GM19351 (cell line): ENCODE results near the gene OR10V1.
A peak's percentile ranks its signal among the peaks of the same experiment; 100 is the strongest.

Source experiments
- ATAC-seq: cut with Tn5 transposase; IDR thresholded peaks from one replicate; pipeline ENCODE4 v1.9.1; 2021; ENCODE audit warnings: mild to moderate bottlenecking, moderate library complexity; ENCODE audit not compliant: unreplicated experiment

OR10V1 gene, protein sequence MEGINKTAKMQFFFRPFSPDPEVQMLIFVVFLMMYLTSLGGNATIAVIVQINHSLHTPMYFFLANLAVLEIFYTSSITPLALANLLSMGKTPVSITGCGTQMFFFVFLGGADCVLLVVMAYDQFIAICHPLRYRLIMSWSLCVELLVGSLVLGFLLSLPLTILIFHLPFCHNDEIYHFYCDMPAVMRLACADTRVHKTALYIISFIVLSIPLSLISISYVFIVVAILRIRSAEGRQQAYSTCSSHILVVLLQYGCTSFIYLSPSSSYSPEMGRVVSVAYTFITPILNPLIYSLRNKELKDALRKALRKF

GRCh38 chr11:59713745-59714144 lies at the start of gene OR10V1:
Gene OR10V1, minus strand, starts transcription at chr11:59713845. Its CDS starts 0 bp downstream, at chr11:59713845.
- ATAC-seq: no peak

DNA sequence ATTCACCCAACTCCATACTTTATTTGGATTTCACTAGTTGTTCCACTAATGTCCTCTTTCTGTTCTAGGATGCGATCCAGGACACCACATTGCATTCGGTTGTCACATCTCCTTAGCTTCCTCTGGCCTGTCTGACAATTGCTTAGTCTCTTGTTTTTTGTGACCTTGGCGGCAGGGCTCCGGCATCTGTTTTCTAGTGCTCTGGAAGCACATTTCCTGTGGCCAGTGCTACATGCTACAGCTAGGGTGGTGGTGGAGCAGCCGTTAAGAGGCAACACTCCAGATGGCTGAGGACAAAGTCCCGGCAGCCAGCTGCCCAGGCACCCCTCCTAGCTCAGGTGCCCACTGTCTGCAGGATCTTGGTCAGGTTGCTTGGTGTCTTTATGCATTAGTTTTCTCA lies 48.3 kb upstream of the OR10V1 start:
- ATAC-seq: no peak

DNA sequence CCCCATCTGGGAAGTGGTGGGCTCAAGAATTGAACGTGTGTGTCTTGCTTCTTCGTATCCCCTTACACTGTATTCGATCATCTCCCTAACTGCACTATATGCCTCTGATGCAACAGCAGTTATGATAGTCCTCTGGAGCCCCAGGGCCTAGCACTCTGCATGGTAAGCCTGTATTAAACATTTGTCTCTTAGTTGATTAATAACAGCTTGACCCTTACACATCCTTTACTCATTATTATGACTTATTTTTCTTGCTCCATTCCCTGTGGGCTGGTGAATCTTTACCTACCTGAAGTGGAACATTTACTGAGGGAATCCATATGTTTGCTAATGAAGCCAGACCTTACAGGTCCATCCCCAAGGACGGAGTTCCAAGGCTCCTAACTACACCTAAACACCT lies 47.1 kb upstream of the OR10V1 start:
- ATAC-seq: no peak

- no peak for ATAC-seq
Observed at GRCh38 chr11:59759900-59760299, 46.3 kb upstream of the OR10V1 start.

GRCh38 chr11:59758401-59759037 lies 44.9 kb upstream of the OR10V1 start:
- no peak for ATAC-seq

DNA sequence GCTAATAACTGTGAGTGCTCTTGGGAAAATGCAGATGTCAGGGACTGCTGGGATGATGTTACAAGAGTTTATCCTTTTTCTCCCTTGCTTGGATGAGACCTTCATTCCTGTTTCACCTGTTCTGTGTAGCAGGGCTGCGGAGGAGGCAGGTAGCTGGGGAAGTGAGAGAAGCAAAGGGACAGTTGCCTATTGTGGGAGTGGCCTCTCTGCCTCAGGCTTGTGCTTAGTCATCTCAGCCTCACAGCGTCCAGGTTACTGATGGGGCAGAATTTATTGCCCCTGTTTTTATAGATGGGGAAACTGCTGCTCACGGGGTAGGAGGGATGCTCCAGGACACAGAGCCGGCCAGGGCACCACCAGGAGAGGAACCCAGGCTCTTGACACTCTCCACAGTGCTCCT lies 43.2 kb upstream of the OR10V1 start:
- peak; percentile 47 for ATAC-seq

DNA sequence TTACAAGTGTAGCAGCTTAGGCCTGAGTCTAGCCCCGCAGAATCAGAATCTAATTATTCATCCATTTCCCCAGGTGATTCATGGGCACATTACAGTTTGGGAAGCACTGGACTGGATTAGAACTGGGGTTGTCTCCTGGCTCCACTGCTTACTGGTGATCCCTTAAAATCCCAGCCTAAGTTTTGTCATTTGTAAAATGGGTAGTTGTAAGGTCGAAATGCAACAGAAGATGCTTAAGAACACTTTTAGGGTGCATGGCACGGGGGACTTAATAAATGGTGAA lies 42.9 kb upstream of the OR10V1 start:
- ATAC-seq: no peak

DNA sequence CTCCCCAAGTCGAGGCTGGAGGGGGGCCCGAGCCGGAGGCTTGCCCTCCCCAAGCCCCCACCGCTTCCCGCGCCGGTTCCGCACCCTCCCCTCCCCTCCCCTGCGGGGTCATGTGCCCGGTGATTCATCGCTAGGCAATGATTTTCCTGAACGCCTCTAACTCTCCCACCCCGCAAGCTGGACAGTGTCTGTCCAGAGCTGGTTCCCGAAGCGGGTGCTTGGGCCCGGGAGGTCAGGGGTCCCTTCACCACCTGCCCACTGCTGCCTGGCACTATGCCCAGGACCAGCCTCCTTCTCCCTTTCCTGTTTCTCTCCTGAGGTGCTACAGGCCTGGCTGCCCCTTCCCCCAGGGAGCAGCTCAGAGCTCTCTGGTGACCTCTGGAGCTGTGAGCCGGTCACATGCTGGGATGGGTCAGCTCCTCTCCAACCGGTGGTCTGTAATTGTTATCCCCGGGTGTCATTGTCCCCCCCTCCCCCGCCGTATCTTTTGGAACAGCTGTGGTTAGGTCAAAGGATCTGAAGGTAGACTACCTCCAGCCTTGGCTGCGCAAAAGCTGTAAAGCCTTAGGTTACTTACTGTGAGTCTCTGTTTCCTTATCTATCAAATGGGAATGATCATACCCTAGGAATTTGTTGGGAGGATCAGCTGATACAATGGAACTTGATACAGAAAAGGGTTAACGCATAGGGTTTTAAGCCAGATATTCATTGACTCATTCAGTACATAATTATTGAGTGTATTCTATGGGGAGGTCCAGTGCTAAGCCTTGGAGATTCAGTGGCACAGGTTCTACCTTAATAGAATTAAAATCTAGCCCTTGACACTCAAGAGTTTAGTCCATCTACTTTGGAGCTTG lies 42.3 kb upstream of the OR10V1 start:
- no peak for ATAC-seq

- peak; percentile 74 for ATAC-seq
Observed at GRCh38 chr11:59754859-59755700, 41.4 kb upstream of the OR10V1 start, which contains the start of gene STX3. Gene STX3, plus strand, starts transcription at chr11:59755376. Its CDS starts 230 bp downstream, at chr11:59755606.

- no peak for ATAC-seq
Observed at GRCh38 chr11:59754494-59754858, 40.8 kb upstream of the OR10V1 start.

GRCh38 chr11:59753650-59754493 lies 40.2 kb upstream of the OR10V1 start:
- peak; percentile 63 for ATAC-seq

- no peak for ATAC-seq
Observed at GRCh38 chr11:59746111-59746510, 32.5 kb upstream of the OR10V1 start.

GRCh38 chr11:59730896-59731565 lies 17.4 kb upstream of the OR10V1 start:
- ATAC-seq: no peak

GRCh38 chr11:59729834-59730233 lies 16.2 kb upstream of the OR10V1 start:
- no peak for ATAC-seq

- ATAC-seq: no peak
Observed at GRCh38 chr11:59728913-59729312, 15.3 kb upstream of the OR10V1 start.

DNA sequence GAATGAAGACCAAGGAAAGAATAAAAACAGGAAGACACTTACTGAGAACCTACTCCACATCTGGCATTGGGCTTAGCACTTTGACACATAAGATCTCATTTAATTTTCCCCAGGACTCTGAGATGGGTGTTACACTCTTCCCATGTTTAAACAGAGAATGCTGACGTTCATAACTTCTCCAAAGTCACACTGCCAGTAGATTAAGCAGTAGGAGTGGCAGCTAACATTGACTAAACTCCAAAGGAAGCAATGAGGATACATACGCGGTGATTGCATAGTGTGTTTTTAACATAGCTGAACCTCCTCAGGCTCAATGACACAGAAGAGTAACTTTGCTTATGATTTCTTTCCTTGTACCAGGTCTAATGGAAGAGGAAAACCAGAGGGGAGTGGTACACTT lies 14.5 kb upstream of the OR10V1 start:
- ATAC-seq: no peak

- no peak for ATAC-seq
Observed at GRCh38 chr11:59727426-59727825, 13.8 kb upstream of the OR10V1 start.

- no peak for ATAC-seq
Observed at GRCh38 chr11:59724066-59724465, 10.4 kb upstream of the OR10V1 start.

- no peak for ATAC-seq
Observed at GRCh38 chr11:59719556-59719955, 5.9 kb upstream of the OR10V1 start.

- no peak for ATAC-seq
Observed at GRCh38 chr11:59716051-59716450, 2.4 kb upstream of the OR10V1 start.
